ENCODE measurements around the gene FGL2. TPM values are rescaled to one million over a fixed set of nuclear protein-coding genes. Genes with fewer than 3 reads are reported as not detected.

The FGL2 gene
- total RNA-seq, 1 experiment from 2014 or later, result not detected

DNA sequence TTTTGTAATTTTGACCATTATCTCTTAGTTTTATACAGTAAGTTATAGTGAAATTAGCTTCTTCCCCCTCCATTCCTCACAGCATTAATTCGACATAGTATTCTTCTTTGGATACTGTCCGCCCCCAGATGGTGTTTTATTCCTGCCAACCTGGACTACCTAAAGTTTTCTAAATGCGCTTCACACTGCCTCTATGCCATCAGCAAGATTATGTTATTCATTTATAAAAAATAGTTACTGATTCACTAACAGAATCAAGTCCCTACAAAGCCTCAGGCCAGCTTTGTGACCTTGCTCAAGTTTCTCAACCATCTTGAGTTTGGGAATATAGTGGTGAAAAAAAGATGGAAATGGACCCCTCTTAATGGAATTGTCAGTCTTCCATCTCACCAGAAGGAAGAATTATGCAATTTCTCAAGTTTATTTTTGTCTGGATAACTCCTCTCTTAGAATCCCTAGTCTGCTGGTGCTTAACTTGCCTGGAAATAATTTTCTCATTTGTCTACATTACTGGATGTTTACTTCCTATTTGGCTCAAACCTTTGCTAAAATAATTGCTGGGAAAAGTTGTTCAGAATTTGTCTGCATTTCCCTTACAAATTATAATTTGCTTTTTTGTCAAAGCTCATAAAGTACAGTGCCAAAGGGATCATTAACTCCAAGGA is 16.7 kb upstream of the FGL2 start:
- H3K9ac ChIP-seq (ENCODE audit: extremely low read depth, insufficient read length, low read length), result no peak overlapping the region
- H3K23me2 ChIP-seq (ENCODE audit: insufficient read length, low read depth, low read length, poor library complexity, severe bottlenecking), result no peaks in the 10 kb centered on the region
- H4K91ac ChIP-seq (ENCODE audit: insufficient read length, low read depth, low read length), result no peak overlapping the region
- no peak overlapping the region for H3K27ac Mint-ChIP-seq
- H4K5ac ChIP-seq (ENCODE audit: insufficient read length, low read depth, low read length), result no peak overlapping the region
- no peaks in the 10 kb centered on the region for H3K27me3 Mint-ChIP-seq (ENCODE audit: low read depth)
- no peak overlapping the region for H3T11ph ChIP-seq (ENCODE audit: low read length)
- no peaks in the 10 kb centered on the region for H3K4me1 Mint-ChIP-seq
- no peak overlapping the region for H2BK120ac ChIP-seq (ENCODE audit: low read depth, low read length, poor library complexity, severe bottlenecking)
- no peak overlapping the region for H3K27ac ChIP-seq (ENCODE audit: insufficient read length, low read depth, low read length)
- no peaks in the 10 kb centered on the region for H4K20me1 ChIP-seq (ENCODE audit: control insufficient read depth, insufficient read depth, insufficient read length)
- no peak overlapping the region for H3K23ac ChIP-seq (ENCODE audit: insufficient read length, low read depth, low read length)
- no peak overlapping the region for H3K4ac ChIP-seq (ENCODE audit: low read depth, low read length)
- H3K56ac ChIP-seq (ENCODE audit: insufficient read length, low read depth, low read length), result no peak overlapping the region
- H3K9me3 ChIP-seq (ENCODE audit: control insufficient read depth, low read depth, low read length), result no peaks in the 10 kb centered on the region
- no peak overlapping the region for H3K18ac ChIP-seq (ENCODE audit: insufficient read length, low read depth, low read length)
- peaks cover 20 to 23% of the 10 kb centered on the region in 2 experiments for H3K9me3 Mint-ChIP-seq
- no peak overlapping the region for H3K4me2 ChIP-seq (ENCODE audit: insufficient read depth, insufficient read length, low read length)
- H2BK5ac ChIP-seq (ENCODE audit: insufficient read length, low read length), result no peak overlapping the region
- H3K36me3 Mint-ChIP-seq (ENCODE audit: insufficient read depth in 1 of 3, low read depth in 3 of 3), result peaks cover 6 to 15% (median 14%) of the 10 kb centered on the region in 3 experiments; a peak in 4 of 7 replicates
- H3K79me2 ChIP-seq (ENCODE audit: insufficient read depth, low read length), result no peaks in the 10 kb centered on the region
- no peaks in the 10 kb centered on the region for H3K4me1 ChIP-seq (ENCODE audit: insufficient read depth, low read length)
- H3K4me3 Mint-ChIP-seq, result no peak overlapping the region
- TF ChIP-seq, protein P1, sequence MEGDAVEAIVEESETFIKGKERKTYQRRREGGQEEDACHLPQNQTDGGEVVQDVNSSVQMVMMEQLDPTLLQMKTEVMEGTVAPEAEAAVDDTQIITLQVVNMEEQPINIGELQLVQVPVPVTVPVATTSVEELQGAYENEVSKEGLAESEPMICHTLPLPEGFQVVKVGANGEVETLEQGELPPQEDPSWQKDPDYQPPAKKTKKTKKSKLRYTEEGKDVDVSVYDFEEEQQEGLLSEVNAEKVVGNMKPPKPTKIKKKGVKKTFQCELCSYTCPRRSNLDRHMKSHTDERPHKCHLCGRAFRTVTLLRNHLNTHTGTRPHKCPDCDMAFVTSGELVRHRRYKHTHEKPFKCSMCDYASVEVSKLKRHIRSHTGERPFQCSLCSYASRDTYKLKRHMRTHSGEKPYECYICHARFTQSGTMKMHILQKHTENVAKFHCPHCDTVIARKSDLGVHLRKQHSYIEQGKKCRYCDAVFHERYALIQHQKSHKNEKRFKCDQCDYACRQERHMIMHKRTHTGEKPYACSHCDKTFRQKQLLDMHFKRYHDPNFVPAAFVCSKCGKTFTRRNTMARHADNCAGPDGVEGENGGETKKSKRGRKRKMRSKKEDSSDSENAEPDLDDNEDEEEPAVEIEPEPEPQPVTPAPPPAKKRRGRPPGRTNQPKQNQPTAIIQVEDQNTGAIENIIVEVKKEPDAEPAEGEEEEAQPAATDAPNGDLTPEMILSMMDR (conservative IDR thresholded peaks at IDR 0.05), result no peak
- H2BK12ac ChIP-seq (ENCODE audit: insufficient read length, low read depth, low read length), result no peak overlapping the region
- WGBS (ENCODE audit: extremely low coverage, insufficient read length, low lambda C conversion rate), result no CpG with 5 or more reads among the region's 3 CpGs
- H2BK20ac ChIP-seq (ENCODE audit: low read depth, low read length, poor library complexity, severe bottlenecking), result no peak overlapping the region
- H3K27me3 ChIP-seq (ENCODE audit: insufficient read depth, low read length), result no peaks in the 10 kb centered on the region
- no peak overlapping the region for H3K14ac ChIP-seq (ENCODE audit: insufficient read depth, low read length)
- no peak overlapping the region for H2AFZ ChIP-seq (ENCODE audit: low read length)
- no peaks in the 10 kb centered on the region for H3K79me1 ChIP-seq (ENCODE audit: insufficient read depth, low read depth, low read length, poor library complexity, severe bottlenecking)
- no peak overlapping the region for H4K8ac ChIP-seq (replicated peaks; ENCODE audit: insufficient read length, low read depth, low read length)
- no peak overlapping the region for H2BK15ac ChIP-seq (ENCODE audit: low read depth, low read length)
- no peak for DNase-seq
- H2AK5ac ChIP-seq (ENCODE audit: insufficient read length, low read length), result no peak overlapping the region
